Measurements from ENCODE around the gene INO80.

The INO80 gene

DNA sequence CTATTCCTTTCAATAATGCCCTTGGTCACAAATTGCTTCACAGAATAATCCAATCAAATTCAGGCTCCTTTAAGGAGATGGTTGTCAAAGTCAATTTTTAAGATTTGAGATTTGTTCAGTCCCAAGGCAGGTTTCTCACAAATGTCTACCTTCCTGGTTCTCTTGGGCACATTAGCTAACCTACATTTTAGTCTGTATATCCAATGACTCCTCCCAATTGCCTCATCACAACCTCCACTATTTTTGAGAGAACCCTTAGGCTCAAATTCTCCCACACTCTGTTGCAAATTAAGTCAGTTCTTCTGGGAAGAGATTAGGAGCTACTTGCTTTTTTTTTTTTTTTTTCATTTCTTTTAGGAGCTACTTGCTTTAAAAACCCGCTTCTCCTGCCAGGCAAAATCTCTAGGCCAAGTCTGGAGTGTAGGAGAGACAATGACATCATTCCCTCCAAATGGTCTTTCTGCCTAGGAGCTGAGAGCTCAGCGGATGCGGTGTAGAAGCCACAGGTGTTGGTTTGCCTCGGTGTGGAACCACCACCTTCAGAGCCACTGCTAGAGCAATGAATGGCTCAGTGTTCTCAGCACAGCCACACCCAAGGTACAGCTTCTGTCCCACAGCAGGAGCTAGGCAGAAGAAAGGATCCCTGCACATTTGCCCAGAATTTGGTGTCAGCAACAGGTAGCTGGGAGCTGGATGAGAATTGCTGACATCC, 10.0 kb upstream of the INO80 start:
- no peak overlapping the region for H3K4me3 ChIP-seq (ENCODE audit: low read length)
- TF ChIP-seq, protein P1, sequence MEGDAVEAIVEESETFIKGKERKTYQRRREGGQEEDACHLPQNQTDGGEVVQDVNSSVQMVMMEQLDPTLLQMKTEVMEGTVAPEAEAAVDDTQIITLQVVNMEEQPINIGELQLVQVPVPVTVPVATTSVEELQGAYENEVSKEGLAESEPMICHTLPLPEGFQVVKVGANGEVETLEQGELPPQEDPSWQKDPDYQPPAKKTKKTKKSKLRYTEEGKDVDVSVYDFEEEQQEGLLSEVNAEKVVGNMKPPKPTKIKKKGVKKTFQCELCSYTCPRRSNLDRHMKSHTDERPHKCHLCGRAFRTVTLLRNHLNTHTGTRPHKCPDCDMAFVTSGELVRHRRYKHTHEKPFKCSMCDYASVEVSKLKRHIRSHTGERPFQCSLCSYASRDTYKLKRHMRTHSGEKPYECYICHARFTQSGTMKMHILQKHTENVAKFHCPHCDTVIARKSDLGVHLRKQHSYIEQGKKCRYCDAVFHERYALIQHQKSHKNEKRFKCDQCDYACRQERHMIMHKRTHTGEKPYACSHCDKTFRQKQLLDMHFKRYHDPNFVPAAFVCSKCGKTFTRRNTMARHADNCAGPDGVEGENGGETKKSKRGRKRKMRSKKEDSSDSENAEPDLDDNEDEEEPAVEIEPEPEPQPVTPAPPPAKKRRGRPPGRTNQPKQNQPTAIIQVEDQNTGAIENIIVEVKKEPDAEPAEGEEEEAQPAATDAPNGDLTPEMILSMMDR (conservative IDR thresholded peaks at IDR 0.05; ENCODE audit: low read length): no peak
- no peak for DNase-seq (ENCODE audit: low read depth)

GRCh38 chr15:41125063-41125669, 9.1 kb upstream of the INO80 start:
- DNase-seq (ENCODE audit: low read depth): no peak
- TF ChIP-seq, protein P1 (conservative IDR thresholded peaks at IDR 0.05; ENCODE audit: low read length): no peak
- no peak overlapping the region for H3K4me3 ChIP-seq (ENCODE audit: low read length)

- no peak for DNase-seq (ENCODE audit: low read depth)
- no peak overlapping the region for H3K4me3 ChIP-seq (ENCODE audit: low read length)
- TF ChIP-seq, protein P1 (conservative IDR thresholded peaks at IDR 0.05; ENCODE audit: low read length): no peak
Measured at GRCh38 chr15:41124058-41124457, 8.0 kb upstream of the INO80 start.

- DNase-seq (ENCODE audit: low read depth): no peak
- TF ChIP-seq, protein P1 (conservative IDR thresholded peaks at IDR 0.05; ENCODE audit: low read length): no peak
- H3K4me3 ChIP-seq (ENCODE audit: low read length): no peak overlapping the region
Measured at GRCh38 chr15:41122849-41123248, 6.8 kb upstream of the INO80 start.

DNA sequence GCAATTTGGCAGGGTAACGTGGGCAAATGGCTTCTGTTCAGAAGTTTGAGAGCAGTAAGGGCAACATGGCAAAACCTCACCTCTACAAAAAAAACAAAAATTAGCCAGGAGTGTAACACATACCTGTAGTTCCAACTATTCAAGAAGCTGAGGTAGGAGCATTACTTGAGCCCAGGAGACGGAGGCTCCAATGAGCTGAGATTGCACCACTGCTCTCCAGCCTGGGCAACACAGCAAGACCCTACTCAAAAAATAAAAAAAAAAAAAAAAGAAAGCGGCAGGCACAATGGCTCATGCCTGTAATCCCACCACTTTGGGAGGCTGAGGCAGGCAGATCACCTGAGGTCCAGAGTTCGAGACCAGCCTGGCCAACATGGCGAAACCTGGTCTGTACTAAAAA, 5.9 kb upstream of the INO80 start:
- TF ChIP-seq, protein P1 (conservative IDR thresholded peaks at IDR 0.05; ENCODE audit: low read length): no peak
- no peak for DNase-seq (ENCODE audit: low read depth)
- no peak overlapping the region for H3K4me3 ChIP-seq (ENCODE audit: low read length)

DNA sequence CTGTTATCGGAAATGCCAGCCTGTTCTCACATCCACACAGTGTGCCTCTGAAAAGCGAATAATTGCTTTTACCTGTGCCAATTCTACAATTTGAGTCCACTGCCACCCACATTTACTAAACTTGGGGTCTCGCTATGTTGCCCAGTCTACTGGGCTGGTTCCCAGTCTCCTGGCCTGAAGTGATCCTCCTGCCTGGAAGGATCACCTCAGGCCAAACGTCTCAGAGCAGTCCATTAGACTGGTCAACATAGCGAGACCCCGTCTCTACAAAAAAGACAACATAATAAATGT, 827 bp upstream of the INO80 start:
- DNase-seq (ENCODE audit: low read depth): no peak
- TF ChIP-seq, protein P1 (conservative IDR thresholded peaks at IDR 0.05; ENCODE audit: low read length): no peak
- peak overlapping the region; percentile 98 for H3K4me3 ChIP-seq (ENCODE audit: low read length)

DNA sequence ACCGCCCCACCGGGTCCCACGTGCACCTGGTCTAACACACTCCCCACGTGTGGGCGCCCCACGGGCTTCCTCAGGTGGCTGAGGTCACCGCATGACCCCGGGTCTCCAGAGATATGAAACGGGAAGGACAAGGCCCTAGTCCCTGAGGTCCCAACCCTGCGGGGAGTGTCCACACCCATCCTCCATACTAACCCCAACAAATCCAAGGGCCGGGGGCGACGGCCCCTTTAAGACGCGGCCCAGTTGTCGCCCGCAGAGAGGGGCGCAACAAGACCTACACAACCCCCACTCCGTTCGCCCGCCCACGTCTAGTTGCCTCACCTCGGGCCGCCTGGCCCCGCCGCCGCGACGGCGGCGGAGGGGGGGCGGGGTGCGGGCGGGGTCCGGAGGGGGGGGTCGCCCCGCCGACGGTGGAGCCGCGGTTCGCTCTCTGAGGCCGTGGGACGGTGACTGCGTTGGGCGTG, 396 bp downstream of the INO80 start:
- H3K4me3 ChIP-seq (ENCODE audit: low read length): peak overlapping the region; percentile 98
- DNase-seq (ENCODE audit: low read depth): peak; percentile 52
- TF ChIP-seq, protein P1 (conservative IDR thresholded peaks at IDR 0.05; ENCODE audit: low read length): no peak

All from AG10803 (cell line).